ENCODE data around the gene SLC36A2.

SLC36A2 gene

DNA sequence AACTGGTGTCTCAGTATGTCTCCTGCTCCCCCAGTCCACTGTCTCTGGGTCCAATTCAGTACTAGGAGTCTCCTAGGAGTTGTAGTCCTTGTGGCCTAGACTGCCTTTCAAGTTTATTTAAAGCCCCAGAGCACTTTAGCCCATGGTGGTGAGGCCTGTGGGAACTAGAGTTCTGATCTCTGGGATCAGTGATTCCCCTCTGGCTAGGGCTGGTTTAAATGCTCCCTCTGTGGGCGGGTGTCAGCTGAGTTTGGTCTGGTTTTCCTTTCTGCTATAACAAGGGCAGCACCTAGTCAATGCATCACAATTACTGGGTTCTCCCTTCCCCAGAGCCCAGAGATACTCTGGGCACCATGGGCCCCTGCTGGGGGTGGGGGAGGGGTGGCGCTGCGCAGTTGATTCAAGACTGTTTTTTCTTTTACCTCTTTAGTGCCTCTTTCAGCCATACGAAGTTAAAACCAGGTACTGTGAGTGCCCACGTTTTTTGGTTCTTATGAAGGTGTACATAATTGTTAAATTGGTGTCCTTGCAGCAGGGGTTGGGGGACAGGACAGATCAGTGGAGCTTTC is 34.5 kb downstream of the SLC36A2 start:
- TF ChIP-seq, protein P1, sequence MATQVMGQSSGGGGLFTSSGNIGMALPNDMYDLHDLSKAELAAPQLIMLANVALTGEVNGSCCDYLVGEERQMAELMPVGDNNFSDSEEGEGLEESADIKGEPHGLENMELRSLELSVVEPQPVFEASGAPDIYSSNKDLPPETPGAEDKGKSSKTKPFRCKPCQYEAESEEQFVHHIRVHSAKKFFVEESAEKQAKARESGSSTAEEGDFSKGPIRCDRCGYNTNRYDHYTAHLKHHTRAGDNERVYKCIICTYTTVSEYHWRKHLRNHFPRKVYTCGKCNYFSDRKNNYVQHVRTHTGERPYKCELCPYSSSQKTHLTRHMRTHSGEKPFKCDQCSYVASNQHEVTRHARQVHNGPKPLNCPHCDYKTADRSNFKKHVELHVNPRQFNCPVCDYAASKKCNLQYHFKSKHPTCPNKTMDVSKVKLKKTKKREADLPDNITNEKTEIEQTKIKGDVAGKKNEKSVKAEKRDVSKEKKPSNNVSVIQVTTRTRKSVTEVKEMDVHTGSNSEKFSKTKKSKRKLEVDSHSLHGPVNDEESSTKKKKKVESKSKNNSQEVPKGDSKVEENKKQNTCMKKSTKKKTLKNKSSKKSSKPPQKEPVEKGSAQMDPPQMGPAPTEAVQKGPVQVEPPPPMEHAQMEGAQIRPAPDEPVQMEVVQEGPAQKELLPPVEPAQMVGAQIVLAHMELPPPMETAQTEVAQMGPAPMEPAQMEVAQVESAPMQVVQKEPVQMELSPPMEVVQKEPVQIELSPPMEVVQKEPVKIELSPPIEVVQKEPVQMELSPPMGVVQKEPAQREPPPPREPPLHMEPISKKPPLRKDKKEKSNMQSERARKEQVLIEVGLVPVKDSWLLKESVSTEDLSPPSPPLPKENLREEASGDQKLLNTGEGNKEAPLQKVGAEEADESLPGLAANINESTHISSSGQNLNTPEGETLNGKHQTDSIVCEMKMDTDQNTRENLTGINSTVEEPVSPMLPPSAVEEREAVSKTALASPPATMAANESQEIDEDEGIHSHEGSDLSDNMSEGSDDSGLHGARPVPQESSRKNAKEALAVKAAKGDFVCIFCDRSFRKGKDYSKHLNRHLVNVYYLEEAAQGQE (IDR thresholded peaks at IDR 0.05; ENCODE audit: low read depth), result no peak
- no peak for TF ChIP-seq CREB1 (IDR thresholded peaks at IDR 0.05; ENCODE audit: low read depth)
- TF ChIP-seq TEAD4 (IDR thresholded peaks at IDR 0.05), result no peak
- no peak for TF ChIP-seq EGR1 (IDR thresholded peaks at IDR 0.05)
- TF ChIP-seq YY1 (IDR thresholded peaks at IDR 0.05; ENCODE audit: low read depth), result no peak
- TF ChIP-seq, protein P2, sequence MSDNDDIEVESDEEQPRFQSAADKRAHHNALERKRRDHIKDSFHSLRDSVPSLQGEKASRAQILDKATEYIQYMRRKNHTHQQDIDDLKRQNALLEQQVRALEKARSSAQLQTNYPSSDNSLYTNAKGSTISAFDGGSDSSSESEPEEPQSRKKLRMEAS (IDR thresholded peaks at IDR 0.05), result no peak
- TF ChIP-seq ZBTB7A (IDR thresholded peaks at IDR 0.05; ENCODE audit: low read depth), result no peak
- TF ChIP-seq CEBPB (IDR thresholded peaks at IDR 0.05), result no peak
- no peak for TF ChIP-seq EP300 (IDR thresholded peaks at IDR 0.05; ENCODE audit: borderline replicate concordance)
- TF ChIP-seq RAD21 (IDR thresholded peaks at IDR 0.05; ENCODE audit: low read depth), result no peak
- TF ChIP-seq NFIC (IDR thresholded peaks at IDR 0.05), result no peak
- no peak for TF ChIP-seq TCF12 (IDR thresholded peaks at IDR 0.05; ENCODE audit: low read depth)
- TF ChIP-seq, protein P3, sequence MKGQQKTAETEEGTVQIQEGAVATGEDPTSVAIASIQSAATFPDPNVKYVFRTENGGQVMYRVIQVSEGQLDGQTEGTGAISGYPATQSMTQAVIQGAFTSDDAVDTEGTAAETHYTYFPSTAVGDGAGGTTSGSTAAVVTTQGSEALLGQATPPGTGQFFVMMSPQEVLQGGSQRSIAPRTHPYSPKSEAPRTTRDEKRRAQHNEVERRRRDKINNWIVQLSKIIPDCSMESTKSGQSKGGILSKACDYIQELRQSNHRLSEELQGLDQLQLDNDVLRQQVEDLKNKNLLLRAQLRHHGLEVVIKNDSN (IDR thresholded peaks at IDR 0.05), result no peak
- no peak for TF ChIP-seq FOXM1 (IDR thresholded peaks at IDR 0.05; ENCODE audit: borderline replicate concordance, low read depth)

DNA sequence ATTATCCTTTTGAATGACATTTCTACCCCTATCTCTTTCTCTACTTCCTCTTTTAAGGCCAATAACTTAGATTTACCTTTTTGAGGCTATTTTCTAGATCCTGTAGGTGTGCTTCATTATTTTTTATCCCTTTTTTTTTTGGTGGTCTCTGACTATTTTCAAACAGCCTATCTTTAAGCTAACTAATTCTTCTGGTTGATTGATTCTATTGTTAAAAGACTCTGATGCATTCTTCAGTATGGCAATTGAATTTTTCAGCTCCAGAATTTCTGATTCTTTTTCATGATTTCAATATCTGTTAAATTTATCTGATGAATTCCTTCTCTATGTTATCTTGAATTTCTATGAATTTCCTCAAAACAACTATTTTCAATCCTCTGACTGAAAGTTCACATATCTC is 36.4 kb downstream of the SLC36A2 start:
- TF ChIP-seq, protein P1 (IDR thresholded peaks at IDR 0.05; ENCODE audit: low read depth), result no peak
- TF ChIP-seq, protein P2 (IDR thresholded peaks at IDR 0.05), result no peak
- TF ChIP-seq EP300 (IDR thresholded peaks at IDR 0.05; ENCODE audit: borderline replicate concordance) (no peak), ZBTB7A (IDR thresholded peaks at IDR 0.05; ENCODE audit: low read depth) (no peak), EGR1 (IDR thresholded peaks at IDR 0.05) (no peak), CEBPB (IDR thresholded peaks at IDR 0.05) (no peak), CREB1 (IDR thresholded peaks at IDR 0.05; ENCODE audit: low read depth) (no peak), NFIC (IDR thresholded peaks at IDR 0.05) (no peak)
- TF ChIP-seq, protein P3 (IDR thresholded peaks at IDR 0.05), result no peak

DNA sequence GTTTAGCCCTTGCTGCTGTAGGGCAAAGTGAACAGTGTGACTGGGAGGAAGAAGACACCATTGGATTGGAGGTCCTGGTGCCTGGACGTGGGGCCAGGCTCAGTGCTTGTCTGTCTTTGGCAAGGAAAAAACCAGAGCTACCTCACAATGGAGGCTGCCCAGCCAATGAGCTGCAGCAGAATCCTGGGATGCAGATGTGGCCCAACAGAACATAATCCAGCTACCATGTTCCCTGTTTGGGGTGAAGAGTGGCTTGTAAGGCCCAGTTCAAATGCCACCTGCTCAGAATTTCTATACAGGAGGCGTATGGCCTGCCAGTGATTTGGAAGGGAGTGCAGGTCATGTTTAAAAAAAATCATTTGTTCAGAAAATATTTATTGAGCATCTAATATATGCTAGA is 43.7 kb downstream of the SLC36A2 start, which contains the start of gene SLC36A3:
TSS of gene SLC36A3 (minus strand) at position 101 of the 400 bp plus-strand sequence. CDS start 412 bp downstream, outside the sequence.
- TF ChIP-seq EGR1 (IDR thresholded peaks at IDR 0.05), result no peak

DNA sequence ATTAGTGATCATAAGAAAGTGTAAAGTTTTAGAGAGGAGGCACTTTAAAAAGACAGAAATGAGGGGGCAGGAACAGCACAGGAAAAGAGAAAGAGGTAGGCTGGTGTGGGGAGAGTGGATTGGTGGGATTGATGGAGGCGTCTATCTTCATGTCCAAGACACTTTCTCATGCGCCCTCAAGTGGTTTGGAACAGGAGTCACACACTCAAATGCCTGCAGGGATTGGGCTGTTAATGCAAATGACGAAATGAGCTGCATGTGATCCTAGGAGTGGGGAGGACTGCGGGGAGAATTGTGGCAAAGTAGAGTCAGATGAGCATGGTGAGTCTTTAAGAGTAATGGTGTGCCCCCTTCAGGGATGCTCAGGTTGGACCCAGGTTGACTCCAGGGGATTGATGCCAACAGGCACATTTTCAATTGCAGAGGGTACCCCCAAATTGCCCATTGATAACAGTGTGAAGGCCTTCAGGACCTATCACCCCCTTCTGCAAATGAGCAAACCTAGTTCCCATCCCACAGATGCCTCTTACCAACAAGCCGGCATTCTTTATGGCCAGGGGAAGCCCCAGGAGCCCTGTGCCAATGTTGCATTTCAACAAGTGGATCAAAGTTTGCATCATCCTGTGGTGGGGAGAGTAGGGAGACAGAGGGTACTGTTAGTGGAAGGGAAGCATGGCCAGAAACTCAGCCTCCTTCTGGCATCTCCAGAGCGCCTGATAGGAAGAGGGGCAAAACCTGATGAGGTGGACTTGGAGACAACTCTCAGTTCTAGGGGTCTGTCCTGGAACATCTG is 49.1 kb downstream of the SLC36A2 start:
- TF ChIP-seq, protein P3 (IDR thresholded peaks at IDR 0.05), result no peak
- TF ChIP-seq NFIC (IDR thresholded peaks at IDR 0.05), result no peak
- TF ChIP-seq EGR1 (IDR thresholded peaks at IDR 0.05), result no peak
- peak; percentile 53 for TF ChIP-seq RAD21 (IDR thresholded peaks at IDR 0.05; ENCODE audit: low read depth)
- TF ChIP-seq, protein P2 (IDR thresholded peaks at IDR 0.05), result no peak
- TF ChIP-seq EP300 (IDR thresholded peaks at IDR 0.05; ENCODE audit: borderline replicate concordance), result no peak

DNA sequence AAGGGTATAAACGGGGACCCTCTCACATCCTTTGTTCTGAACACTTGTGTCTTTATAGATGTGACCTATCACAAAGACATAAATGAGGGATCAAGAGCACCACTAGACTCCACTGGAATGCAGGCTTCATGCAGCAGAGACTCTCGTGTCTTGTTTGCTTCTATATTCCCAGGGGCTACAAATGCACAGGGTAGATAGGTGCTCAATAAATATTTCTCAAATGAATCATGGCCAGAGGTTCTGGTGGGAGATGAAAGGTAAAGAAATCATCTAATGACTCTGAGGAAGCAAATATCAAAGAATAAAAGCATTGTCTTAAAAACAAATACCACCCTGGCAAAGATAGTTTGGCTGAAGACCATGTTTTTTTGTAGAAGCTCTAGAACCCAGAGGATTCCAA is 50.4 kb downstream of the SLC36A2 start:
- TF ChIP-seq, protein P1 (IDR thresholded peaks at IDR 0.05; ENCODE audit: low read depth), result no peak
- TF ChIP-seq CREB1 (IDR thresholded peaks at IDR 0.05; ENCODE audit: low read depth) (no peak), TEAD4 (IDR thresholded peaks at IDR 0.05) (no peak), CEBPB (IDR thresholded peaks at IDR 0.05) (no peak), RAD21 (IDR thresholded peaks at IDR 0.05; ENCODE audit: low read depth) (no peak), EP300 (IDR thresholded peaks at IDR 0.05; ENCODE audit: borderline replicate concordance) (no peak)
- TF ChIP-seq, protein P3 (IDR thresholded peaks at IDR 0.05), result no peak
